ENCODE results near the gene PIGT. TPM values are rescaled to one million over a fixed set of nuclear protein-coding genes. Genes with fewer than 3 reads are reported as not detected.

The PIGT gene
- total and polyA plus RNA-seq, 2 of the 13 experiments (the other 11 are each of a cell fraction or from before 2014, with no cell fraction given): 65.9 to 74.1 TPM

DNA sequence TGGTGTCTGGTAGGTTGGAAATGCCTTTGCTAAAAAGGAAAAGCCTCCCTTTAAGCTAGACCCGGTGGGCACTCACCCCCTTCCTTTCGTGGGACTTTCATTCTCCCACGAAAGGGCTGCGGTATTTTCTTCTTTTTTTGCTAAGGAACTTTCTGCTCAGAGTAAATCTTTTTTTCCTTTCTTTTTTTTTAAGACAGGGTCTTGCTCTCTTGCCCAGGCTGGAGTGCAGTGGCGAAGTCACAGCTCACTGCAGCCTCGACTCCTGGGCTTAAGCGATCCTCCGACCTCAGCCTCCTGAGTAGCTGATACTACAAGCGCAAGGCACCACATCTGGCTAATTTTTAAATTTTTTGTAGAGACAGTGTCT lies 41.9 kb upstream of the PIGT start (continued):
- TF ChIP-seq, protein P1, sequence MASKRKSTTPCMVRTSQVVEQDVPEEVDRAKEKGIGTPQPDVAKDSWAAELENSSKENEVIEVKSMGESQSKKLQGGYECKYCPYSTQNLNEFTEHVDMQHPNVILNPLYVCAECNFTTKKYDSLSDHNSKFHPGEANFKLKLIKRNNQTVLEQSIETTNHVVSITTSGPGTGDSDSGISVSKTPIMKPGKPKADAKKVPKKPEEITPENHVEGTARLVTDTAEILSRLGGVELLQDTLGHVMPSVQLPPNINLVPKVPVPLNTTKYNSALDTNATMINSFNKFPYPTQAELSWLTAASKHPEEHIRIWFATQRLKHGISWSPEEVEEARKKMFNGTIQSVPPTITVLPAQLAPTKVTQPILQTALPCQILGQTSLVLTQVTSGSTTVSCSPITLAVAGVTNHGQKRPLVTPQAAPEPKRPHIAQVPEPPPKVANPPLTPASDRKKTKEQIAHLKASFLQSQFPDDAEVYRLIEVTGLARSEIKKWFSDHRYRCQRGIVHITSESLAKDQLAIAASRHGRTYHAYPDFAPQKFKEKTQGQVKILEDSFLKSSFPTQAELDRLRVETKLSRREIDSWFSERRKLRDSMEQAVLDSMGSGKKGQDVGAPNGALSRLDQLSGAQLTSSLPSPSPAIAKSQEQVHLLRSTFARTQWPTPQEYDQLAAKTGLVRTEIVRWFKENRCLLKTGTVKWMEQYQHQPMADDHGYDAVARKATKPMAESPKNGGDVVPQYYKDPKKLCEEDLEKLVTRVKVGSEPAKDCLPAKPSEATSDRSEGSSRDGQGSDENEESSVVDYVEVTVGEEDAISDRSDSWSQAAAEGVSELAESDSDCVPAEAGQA (IDR thresholded peaks at IDR 0.05; ENCODE audit: low read depth): no peak
- TF ChIP-seq, protein P1 (CRISPR knock-in tag; IDR thresholded peaks at IDR 0.05; ENCODE audit: borderline replicate concordance): 0 out of 2 replicates have a peak, but pooled peaks have one; percentile 36
- TF ChIP-seq ISX (CRISPR knock-in tag; conservative IDR thresholded peaks at IDR 0.05) (no peak), ZNF430 (CRISPR knock-in tag; IDR thresholded peaks at IDR 0.05) (no peak), ZNF274 (CRISPR knock-in tag; IDR thresholded peaks at IDR 0.05) (0 out of 2 replicates have a peak, but pooled peaks have one; percentile 44), ZNF350 (CRISPR knock-in tag; IDR thresholded peaks at IDR 0.05; ENCODE audit: borderline replicate concordance, low read depth) (0 out of 2 replicates have a peak, but pooled peaks have one; percentile 23), FIP1L1 (IDR thresholded peaks at IDR 0.05; ENCODE audit: borderline replicate concordance, insufficient read depth, low read depth, low read length) (no peak), IRX3 (CRISPR knock-in tag; IDR thresholded peaks at IDR 0.05; ENCODE audit: borderline replicate concordance, low read depth) (no peak), ZNF883 (CRISPR knock-in tag; IDR thresholded peaks at IDR 0.05; ENCODE audit: not compliant biosample characterization) (no peak), ZNF543 (CRISPR knock-in tag; IDR thresholded peaks at IDR 0.05) (no peak), ZNF335 (CRISPR knock-in tag; IDR thresholded peaks at IDR 0.05) (no peak), ZNF367 (CRISPR knock-in tag; IDR thresholded peaks at IDR 0.05; ENCODE audit: borderline replicate concordance) (no peak), HNF4G (IDR thresholded peaks at IDR 0.05; ENCODE audit: borderline replicate concordance, low read depth, low read length) (no peak), HNF4G (CRISPR knock-in tag; IDR thresholded peaks at IDR 0.05; ENCODE audit: borderline replicate concordance, low read depth) (no peak), TOPORS (CRISPR knock-in tag; IDR thresholded peaks at IDR 0.05) (no peak), ZNF605 (CRISPR knock-in tag; IDR thresholded peaks at IDR 0.05) (0 out of 2 replicates have a peak, but pooled peaks have one; percentile 45), ZNF121 (CRISPR knock-in tag; IDR thresholded peaks at IDR 0.05) (peak; percentile 92), YEATS4 (CRISPR knock-in tag; IDR thresholded peaks at IDR 0.05; ENCODE audit: borderline replicate concordance) (no peak), ZNF296 (CRISPR knock-in tag; conservative IDR thresholded peaks at IDR 0.05) (no peak), ETV5 (CRISPR knock-in tag; IDR thresholded peaks at IDR 0.05; ENCODE audit: borderline replicate concordance) (peak; percentile 1; the same call in 1 of the 2 replicates), MXD4 (CRISPR knock-in tag; IDR thresholded peaks at IDR 0.05) (no peak), ZNF205 (CRISPR knock-in tag; IDR thresholded peaks at IDR 0.05) (peak; percentile 15; the same call in 1 of the 2 replicates), ZNF501 (CRISPR knock-in tag; IDR thresholded peaks at IDR 0.05) (peak; percentile 63)
- TF ChIP-seq, protein P2, sequence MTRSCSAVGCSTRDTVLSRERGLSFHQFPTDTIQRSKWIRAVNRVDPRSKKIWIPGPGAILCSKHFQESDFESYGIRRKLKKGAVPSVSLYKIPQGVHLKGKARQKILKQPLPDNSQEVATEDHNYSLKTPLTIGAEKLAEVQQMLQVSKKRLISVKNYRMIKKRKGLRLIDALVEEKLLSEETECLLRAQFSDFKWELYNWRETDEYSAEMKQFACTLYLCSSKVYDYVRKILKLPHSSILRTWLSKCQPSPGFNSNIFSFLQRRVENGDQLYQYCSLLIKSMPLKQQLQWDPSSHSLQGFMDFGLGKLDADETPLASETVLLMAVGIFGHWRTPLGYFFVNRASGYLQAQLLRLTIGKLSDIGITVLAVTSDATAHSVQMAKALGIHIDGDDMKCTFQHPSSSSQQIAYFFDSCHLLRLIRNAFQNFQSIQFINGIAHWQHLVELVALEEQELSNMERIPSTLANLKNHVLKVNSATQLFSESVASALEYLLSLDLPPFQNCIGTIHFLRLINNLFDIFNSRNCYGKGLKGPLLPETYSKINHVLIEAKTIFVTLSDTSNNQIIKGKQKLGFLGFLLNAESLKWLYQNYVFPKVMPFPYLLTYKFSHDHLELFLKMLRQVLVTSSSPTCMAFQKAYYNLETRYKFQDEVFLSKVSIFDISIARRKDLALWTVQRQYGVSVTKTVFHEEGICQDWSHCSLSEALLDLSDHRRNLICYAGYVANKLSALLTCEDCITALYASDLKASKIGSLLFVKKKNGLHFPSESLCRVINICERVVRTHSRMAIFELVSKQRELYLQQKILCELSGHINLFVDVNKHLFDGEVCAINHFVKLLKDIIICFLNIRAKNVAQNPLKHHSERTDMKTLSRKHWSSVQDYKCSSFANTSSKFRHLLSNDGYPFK (CRISPR knock-in tag; IDR thresholded peaks at IDR 0.05; ENCODE audit: borderline replicate concordance): no peak

Measured in HepG2 (cell line).